ENCODE measurements around the gene HIBADH. TPM values are rescaled to one million over a fixed set of nuclear protein-coding genes. Genes with fewer than 3 reads are reported as not detected.

The HIBADH gene
- total and polyA plus RNA-seq, 10 of the 15 experiments (the other 5 are each of a cell fraction or from before 2014, with no cell fraction given), result 8.7 to 36.1 (median 18.6) TPM

- Histone ChIP-seq H4K20me1 (ENCODE audit: control insufficient read depth, insufficient read depth) (no peaks in the 10 kb centered on the region), H3K79me2 (ENCODE audit: control insufficient read depth, insufficient read depth, low read length) (no peaks in the 10 kb centered on the region), H3K4me2 (ENCODE audit: control insufficient read depth, insufficient read depth) (no peak overlapping the region), H3K36me3 (ENCODE audit: control insufficient read depth in 2 of 2, insufficient read depth in 2 of 2, low read length in 1 of 2) (no peaks in the 10 kb centered on the region), H3K4me3 (no peak overlapping the region), H3K9ac (ENCODE audit: control insufficient read depth, insufficient read depth, low read length) (no peak overlapping the region), H3K9me3 (replicated peaks; ENCODE audit: control insufficient read depth, insufficient read depth, low read length) (no peaks in the 10 kb centered on the region), H3K27ac (ENCODE audit: control insufficient read depth, insufficient read depth) (no peak overlapping the region), H2AFZ (ENCODE audit: control insufficient read depth, low read depth, low read length) (no peak overlapping the region), H3K27me3 (replicated peaks in 1 of 2; ENCODE audit: control insufficient read depth in 2 of 2, insufficient read depth in 2 of 2, low read length in 1 of 2) (no peaks in the 10 kb centered on the region), H3K4me1 (ENCODE audit: control insufficient read depth, insufficient read depth, low read length) (no peaks in the 10 kb centered on the region)
- RAD21 ChIA-PET (ENCODE audit: unreplicated experiment), result interaction anchor here (1.1 to 2.5 kb wide), 2 partner anchors 84 to 216 kb away, joined by 3 to 13 read pairs; no protein-coding TSS in a partner anchor
- SMC1A ChIA-PET (ENCODE audit: uncharacterized antibody, unreplicated experiment), result interaction anchor here (1.0 to 4.1 kb wide), 3 partner anchors 76 to 230 kb away, joined by 4 to 17 read pairs (median 5); no protein-coding TSS in a partner anchor
- in situ Hi-C loops (cut with MboI) (no loop called here), intact Hi-C loops (cut with micrococcal nuclease; ENCODE audit: unreplicated experiment) (no loop called here)
- POLR2A ChIA-PET, result no interaction called here
- ATAC-seq (no peak), FAIRE-seq (no peak), DNase-seq (ENCODE audit: low read depth, low spot score) (no peak)
- no peak for TF ChIP-seq USF1 (IDR thresholded peaks at IDR 0.05; ENCODE audit: borderline replicate concordance, extremely low read length, insufficient read depth, low read depth, low read length)
- CTCF ChIA-PET, result interaction anchor here (0.7 to 3.3 kb wide), 6 partner anchors 9 to 494 kb away, joined by 3 to 20 read pairs (median 4); no protein-coding TSS in a partner anchor
- no TSS peak for BruUV-seq (replicated peaks)
Observed at GRCh38 chr7:27690649-27691048, 28.0 kb upstream of the HIBADH start.

GRCh38 chr7:27689591-27690164, 27.0 kb upstream of the HIBADH start:
- ATAC-seq (peak; percentile 83), DNase-seq (ENCODE audit: low read depth, low spot score) (no peak), FAIRE-seq (no peak)
- no peak overlapping the region for H3K4me3 ChIP-seq
- intact Hi-C loops (cut with micrococcal nuclease; ENCODE audit: unreplicated experiment), result loop anchor here (2.0 to 5.0 kb wide), 3 partner anchors 85 to 333 kb away; no protein-coding TSS in a partner anchor
- ChIA-PET SMC1A (ENCODE audit: uncharacterized antibody, unreplicated experiment) (interaction anchor here (0.7 to 4.1 kb wide), 6 partner anchors 8 to 494 kb away, joined by 3 to 17 read pairs (median 4); no protein-coding TSS in a partner anchor), CTCF (interaction anchor here (1.1 to 3.3 kb wide), 3 partner anchors 85 to 388 kb away, joined by 3 to 20 read pairs (median 19); no protein-coding TSS in a partner anchor), POLR2A (no interaction called here), RAD21 (ENCODE audit: unreplicated experiment) (interaction anchor here (2.5 kb wide), 1 partner anchor 85 kb away, joined by 13 read pairs; no protein-coding TSS in a partner anchor)
- H3K27ac ChIP-seq (ENCODE audit: control insufficient read depth, insufficient read depth), result no peak overlapping the region
- no peaks in the 10 kb centered on the region for H3K36me3 ChIP-seq (ENCODE audit: control insufficient read depth in 2 of 2, insufficient read depth in 2 of 2, low read length in 1 of 2)
- H3K4me1 ChIP-seq (ENCODE audit: control insufficient read depth, insufficient read depth, low read length), result no peaks in the 10 kb centered on the region
- no peaks in the 10 kb centered on the region for H4K20me1 ChIP-seq (ENCODE audit: control insufficient read depth, insufficient read depth)
- no TSS peak for BruUV-seq (replicated peaks)
- no peaks in the 10 kb centered on the region for H3K9me3 ChIP-seq (replicated peaks; ENCODE audit: control insufficient read depth, insufficient read depth, low read length)
- in situ Hi-C loops (cut with MboI), result no loop called here
- no peaks in the 10 kb centered on the region for H3K79me2 ChIP-seq (ENCODE audit: control insufficient read depth, insufficient read depth, low read length)
- H2AFZ ChIP-seq (ENCODE audit: control insufficient read depth, low read depth, low read length), result no peak overlapping the region
- 84% methylated on average over 1 of the region's 1 CpG for WGBS (ENCODE audit: insufficient coverage, insufficient replicate concordance, low lambda C conversion rate, missing lambda C conversion rate)
- no peak overlapping the region for H3K4me2 ChIP-seq (ENCODE audit: control insufficient read depth, insufficient read depth)
- no peaks in the 10 kb centered on the region for H3K27me3 ChIP-seq (replicated peaks in 1 of 2; ENCODE audit: control insufficient read depth in 2 of 2, insufficient read depth in 2 of 2, low read length in 1 of 2)
- no peak overlapping the region for H3K9ac ChIP-seq (ENCODE audit: control insufficient read depth, insufficient read depth, low read length)
- TF ChIP-seq RELB (IDR thresholded peaks at IDR 0.05; ENCODE audit: low read depth) (no peak), MAX (IDR thresholded peaks at IDR 0.05; ENCODE audit: low read depth, low read length) (no peak), E2F8 (IDR thresholded peaks at IDR 0.05; ENCODE audit: low read depth, partially characterized antibody) (no peak), TAF1 (IDR thresholded peaks at IDR 0.05; ENCODE audit: borderline replicate concordance, low read depth, low read length) (no peak), RAD21 (IDR thresholded peaks at IDR 0.05; ENCODE audit: insufficient read depth, low read depth, low read length) (peak; percentile 53)
